ENCODE results near the gene DGKD. TPM values are rescaled to one million over a fixed set of nuclear protein-coding genes. Genes with fewer than 3 reads are reported as not detected.

Gene DGKD
- total and polyA plus RNA-seq, 11 donors: 15.5 to 88.6 (median 43.0) TPM

DNA sequence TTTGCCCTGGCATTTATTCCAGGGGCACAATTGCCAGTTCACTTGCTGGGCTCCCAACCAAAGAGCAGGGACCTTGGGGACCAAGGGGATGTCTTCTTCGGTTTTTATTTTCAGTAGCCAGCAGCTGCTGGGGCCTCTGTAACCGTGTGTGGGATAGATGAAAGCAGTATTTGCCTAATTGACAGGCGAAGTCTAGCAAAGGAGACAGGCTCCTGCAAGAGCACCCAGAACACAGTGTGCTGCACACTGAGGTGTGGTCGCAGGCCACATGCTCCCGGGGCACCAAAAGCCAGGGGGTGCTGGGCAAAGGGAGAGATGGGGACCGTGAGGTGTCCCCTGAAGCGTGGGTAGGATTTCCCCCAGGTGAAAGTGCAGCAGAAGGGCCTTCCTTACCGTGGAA lies 41.4 kb upstream of the DGKD start:
- Histone ChIP-seq H3K4me1 (no peaks in the 10 kb centered on the region), H3K27me3 (no peaks in the 10 kb centered on the region), H3K36me3 (no peaks in the 10 kb centered on the region), H3K9me3 (peaks cover 0 to 3% (median 0%) of the 10 kb centered on the region in 12 donors), H3K4me3 (no peak overlapping the region), H3K27ac (no peak overlapping the region)
- ATAC-seq (no peak), DNase-seq (no peak)
- WGBS, 4 donors: 76 to 84% (median 78%) methylated on average over 8 of the region's 8 CpGs
- no peak for TF ChIP-seq POLR2A (IDR thresholded peaks at IDR 0.05)
- no peak for TF ChIP-seq CTCF (IDR thresholded peaks at IDR 0.05)
- intact Hi-C loops (cut with DNase I): no loop called here

DNA sequence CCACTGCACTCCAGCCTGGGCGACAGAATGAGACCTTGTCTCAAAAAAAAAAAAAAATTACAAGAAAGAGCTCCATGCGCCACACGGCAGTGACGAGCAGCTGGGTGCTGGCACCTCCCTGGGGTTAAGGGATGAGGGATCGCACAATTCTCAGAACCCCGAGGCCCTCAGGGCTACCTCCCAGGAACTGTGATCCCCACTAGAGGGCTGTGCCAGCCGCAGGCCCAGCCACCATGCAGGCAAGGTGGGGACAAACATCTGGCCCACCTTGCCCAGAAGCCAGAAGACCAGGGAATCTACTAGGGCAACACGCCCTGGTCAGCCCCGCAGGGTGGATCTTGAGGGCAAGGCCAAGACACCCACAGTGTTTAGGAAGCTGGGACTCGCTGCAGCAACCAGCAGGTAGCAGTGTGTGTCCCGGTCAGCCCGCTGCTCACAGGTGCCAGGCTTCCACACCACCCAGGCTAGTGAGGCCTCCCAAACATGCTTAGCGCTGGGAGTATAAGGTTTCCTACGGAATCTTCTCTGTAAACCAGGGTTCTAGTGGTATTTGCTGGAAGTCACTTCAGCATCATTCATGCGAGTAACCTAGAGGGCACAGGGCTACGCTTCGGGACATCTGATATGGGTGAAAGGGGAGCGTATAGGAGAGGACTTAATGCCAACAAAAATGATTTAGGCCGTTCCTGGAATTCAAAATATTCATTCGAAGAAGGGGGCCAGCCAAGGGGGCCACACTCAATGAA lies 39.9 kb upstream of the DGKD start:
- no peaks in the 10 kb centered on the region for H3K36me3 ChIP-seq
- 93 to 95% (median 94%) methylated on average over 16 to 20 of the region's 20 CpGs for WGBS, 4 donors
- H3K4me1 ChIP-seq: no peaks in the 10 kb centered on the region
- H3K4me3 ChIP-seq: no peak overlapping the region
- no peak overlapping the region for H3K27ac ChIP-seq
- TF ChIP-seq POLR2A (IDR thresholded peaks at IDR 0.05) (no peak), CTCF (IDR thresholded peaks at IDR 0.05) (no peak)
- no peaks in the 10 kb centered on the region for H3K27me3 ChIP-seq
- DNase-seq (no peak), ATAC-seq (no peak)
- intact Hi-C loops (cut with DNase I): no loop called here
- peaks cover 0 to 3% (median 0%) of the 10 kb centered on the region in 12 donors for H3K9me3 ChIP-seq

- ATAC-seq: no peak
- DNase-seq: no peak
- Histone ChIP-seq H3K27me3 (peaks cover 0 to 10% (median 0%) of the 10 kb centered on the region in 9 donors), H3K36me3 (no peaks in the 10 kb centered on the region), H3K4me3 (no peak overlapping the region), H3K4me1 (no peaks in the 10 kb centered on the region), H3K9me3 (peaks cover 0 to 3% (median 0%) of the 10 kb centered on the region in 12 donors), H3K27ac (no peak overlapping the region)
- intact Hi-C loops (cut with DNase I): no loop called here
- WGBS, 4 donors: 65 to 69% (median 67%) methylated on average over 7 of the region's 7 CpGs
- TF ChIP-seq POLR2A (IDR thresholded peaks at IDR 0.05): no peak
- no peak for TF ChIP-seq CTCF (IDR thresholded peaks at IDR 0.05)
These were observed 36.9 kb upstream of the DGKD start for GRCh38 chr2:233317196-233317943.

GRCh38 chr2:233319256-233319655 lies 35.0 kb upstream of the DGKD start:
- H3K27ac ChIP-seq: no peak overlapping the region
- no peaks in the 10 kb centered on the region for H3K4me1 ChIP-seq
- DNase-seq: no peak
- intact Hi-C loops (cut with DNase I): no loop called here
- no peak for ATAC-seq
- peaks cover 0 to 10% (median 0%) of the 10 kb centered on the region in 9 donors for H3K27me3 ChIP-seq
- no peaks in the 10 kb centered on the region for H3K36me3 ChIP-seq
- H3K4me3 ChIP-seq: no peak overlapping the region
- peaks cover 0 to 3% (median 0%) of the 10 kb centered on the region in 12 donors for H3K9me3 ChIP-seq
- TF ChIP-seq POLR2A (IDR thresholded peaks at IDR 0.05) (no peak), CTCF (IDR thresholded peaks at IDR 0.05) (no peak)
- 79 to 90% (median 81%) methylated on average over 5 of the region's 5 CpGs for WGBS, 4 donors
